HG03025 (cell line): ENCODE measurements around the gene GPR143.

ENCODE experiments used
- ATAC-seq: cut with Tn5 transposase; IDR thresholded peaks from one replicate; pipeline ENCODE4 v1.9.1; 2021; ENCODE audit warnings: mild to moderate bottlenecking, moderate library complexity; ENCODE audit not compliant: unreplicated experiment, low FRiP score

GPR143 gene

GRCh38 chrX:9710332-9710731, 55.3 kb downstream of the GPR143 start:
- ATAC-seq: no peak

- ATAC-seq: peak; percentile 69
Measured at GRCh38 chrX:9708923-9709553, 56.6 kb downstream of the GPR143 start.

- ATAC-seq: no peak
Measured at GRCh38 chrX:9708086-9708485, 57.6 kb downstream of the GPR143 start.

- ATAC-seq: no peak
Measured at GRCh38 chrX:9707306-9708033, 58.2 kb downstream of the GPR143 start.

- no peak for ATAC-seq
Measured at GRCh38 chrX:9706421-9706820, 59.2 kb downstream of the GPR143 start.

GRCh38 chrX:9704876-9705465, 60.7 kb downstream of the GPR143 start:
- ATAC-seq: no peak

DNA sequence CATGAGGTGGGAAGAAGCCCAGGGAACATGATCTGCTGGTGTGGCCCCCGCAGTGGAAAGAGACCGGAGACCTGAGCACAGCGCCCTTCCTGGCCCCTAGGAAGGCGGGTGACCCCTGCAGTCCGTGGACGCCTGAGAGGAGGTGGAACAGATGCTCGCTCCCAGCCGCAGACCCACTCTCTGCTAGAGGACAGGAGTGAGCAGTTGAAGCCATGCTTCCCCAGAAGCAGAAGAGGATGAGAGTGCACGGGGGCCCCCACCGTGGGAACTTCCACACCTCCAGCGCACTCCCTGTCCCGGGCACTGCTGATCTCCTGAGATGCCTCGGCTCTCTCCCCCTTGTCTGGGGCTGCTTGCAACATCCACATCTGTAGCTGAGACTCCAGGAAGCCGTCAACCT, 62.2 kb downstream of the GPR143 start:
- ATAC-seq: no peak

DNA sequence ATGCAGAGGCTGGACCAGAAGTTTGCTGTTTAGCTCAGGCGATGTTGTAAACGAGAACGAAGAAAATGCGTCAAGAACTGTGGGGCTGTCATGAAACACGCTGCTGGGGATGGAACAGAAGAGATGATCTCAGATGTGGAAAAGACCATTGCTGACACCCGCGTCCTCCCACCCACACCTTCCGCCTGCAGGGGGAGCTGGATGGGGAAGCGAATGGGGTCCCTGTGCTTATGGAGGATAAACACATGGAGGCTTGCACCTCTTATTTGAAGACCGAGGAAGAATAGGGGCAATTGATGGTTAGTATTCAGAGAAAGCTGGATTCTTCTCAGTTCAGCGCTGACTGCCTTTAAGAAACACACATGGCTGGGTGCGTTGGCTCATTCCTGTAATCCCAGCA, 63.9 kb downstream of the GPR143 start:
- no peak for ATAC-seq

DNA sequence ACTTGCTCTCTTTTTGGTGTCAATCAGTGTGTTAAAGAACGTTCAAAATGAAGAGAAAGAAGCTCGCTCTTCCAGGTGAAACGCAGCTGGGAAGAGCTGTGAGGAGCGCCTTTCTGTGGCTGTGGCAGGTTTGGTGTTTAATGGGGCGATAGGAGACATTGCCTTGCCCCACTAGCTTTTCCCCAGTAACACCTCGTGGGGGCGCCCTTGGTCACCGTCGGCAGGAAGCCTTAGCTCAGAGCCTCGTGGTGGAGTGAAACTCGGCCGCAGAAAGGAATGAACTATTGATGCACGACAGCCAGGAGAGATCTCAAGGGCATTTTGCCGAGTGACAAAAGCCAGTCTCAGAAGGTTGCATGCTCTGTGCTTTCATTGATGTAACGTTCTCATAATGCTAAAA, 65.1 kb downstream of the GPR143 start:
- ATAC-seq: no peak

DNA sequence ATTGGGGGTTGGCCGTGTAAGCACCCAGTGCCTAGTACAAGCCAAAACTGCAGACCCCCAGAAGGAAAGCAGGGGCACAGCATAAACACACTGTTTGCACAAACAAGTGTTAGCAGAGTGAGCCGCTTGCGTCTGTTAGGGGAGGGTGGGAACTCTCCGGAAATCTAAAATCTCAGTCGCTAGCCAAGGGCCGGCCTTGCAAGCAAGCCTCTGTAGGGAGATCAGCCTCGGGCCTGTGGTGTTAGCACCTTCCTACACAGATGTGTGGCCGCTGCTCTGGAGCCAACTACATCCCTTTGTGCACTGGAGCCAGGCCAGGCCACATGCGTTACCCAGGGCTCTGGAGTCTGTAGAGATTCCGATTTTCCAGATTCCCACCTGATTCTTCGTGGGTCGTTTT, 67.1 kb downstream of the GPR143 start:
- no peak for ATAC-seq

GRCh38 chrX:9693307-9694001, 72.2 kb downstream of the GPR143 start:
- no peak for ATAC-seq

GRCh38 chrX:9690046-9690445, 75.6 kb downstream of the GPR143 start:
- ATAC-seq: no peak

DNA sequence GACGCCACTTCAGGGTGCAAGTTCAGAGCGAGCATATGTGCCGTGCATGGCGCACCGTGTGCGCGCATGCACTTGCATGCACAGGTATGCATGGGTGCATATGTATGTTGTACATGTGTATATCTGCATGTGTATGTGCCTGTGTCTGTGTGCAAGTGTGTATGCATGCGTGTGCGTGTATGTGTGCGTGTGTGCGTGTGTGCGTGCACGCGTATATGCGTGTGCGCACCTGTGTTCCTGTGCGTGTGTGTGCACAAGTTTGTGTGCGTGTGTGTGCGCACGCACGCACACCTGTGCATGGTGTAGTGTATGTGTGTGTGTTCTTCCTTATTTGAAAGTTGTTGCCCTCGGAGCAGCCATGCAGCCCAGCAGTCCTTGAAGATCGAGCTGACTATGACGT, 76.8 kb downstream of the GPR143 start:
- ATAC-seq: no peak

- ATAC-seq: no peak
Measured at GRCh38 chrX:9687899-9688298, 77.7 kb downstream of the GPR143 start.

- ATAC-seq: no peak
Measured at GRCh38 chrX:9683350-9683749, 82.3 kb downstream of the GPR143 start.

DNA sequence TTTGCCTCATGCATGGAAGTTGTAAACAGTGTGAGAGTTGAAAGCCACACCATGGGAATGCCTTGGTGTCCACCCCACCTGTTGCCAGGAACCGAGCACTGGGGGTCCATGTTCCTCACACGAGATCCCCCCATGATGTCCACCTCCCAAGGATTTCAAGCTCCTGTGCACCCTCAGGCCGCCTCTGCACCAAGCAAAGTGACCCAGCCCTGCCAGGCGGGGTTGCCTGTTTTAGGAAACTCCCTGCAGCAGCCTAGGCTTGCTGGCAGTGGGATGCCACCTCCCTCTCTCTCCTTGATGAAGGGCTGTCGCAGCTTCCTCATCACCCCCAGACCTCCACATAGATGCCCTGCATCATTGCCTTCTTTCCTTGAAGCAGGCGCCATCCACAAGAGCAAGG, 82.8 kb downstream of the GPR143 start:
- ATAC-seq: no peak

GRCh38 chrX:9682456-9682855, 83.2 kb downstream of the GPR143 start:
- no peak for ATAC-seq

GRCh38 chrX:9681422-9681821, 84.2 kb downstream of the GPR143 start:
- ATAC-seq: no peak

DNA sequence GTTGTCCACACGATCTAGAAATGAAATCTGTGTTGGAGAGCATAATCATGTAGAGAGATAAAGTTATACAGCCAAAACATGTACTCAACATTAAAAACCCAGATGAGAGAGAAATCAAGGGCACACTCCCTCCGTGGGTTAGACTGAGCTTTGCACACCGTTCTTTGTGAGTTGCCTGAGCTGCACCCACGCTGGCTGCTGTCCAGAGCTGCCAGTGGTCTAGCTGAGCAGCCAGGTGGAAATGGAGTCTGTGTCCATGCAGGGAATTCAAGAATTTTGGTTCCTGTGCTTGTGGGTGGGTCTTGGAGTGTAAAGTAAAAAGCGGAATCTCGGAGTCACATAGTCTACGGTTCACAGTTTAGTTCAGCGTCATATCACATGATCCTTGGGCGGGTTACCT, 84.6 kb downstream of the GPR143 start:
- no peak for ATAC-seq

DNA sequence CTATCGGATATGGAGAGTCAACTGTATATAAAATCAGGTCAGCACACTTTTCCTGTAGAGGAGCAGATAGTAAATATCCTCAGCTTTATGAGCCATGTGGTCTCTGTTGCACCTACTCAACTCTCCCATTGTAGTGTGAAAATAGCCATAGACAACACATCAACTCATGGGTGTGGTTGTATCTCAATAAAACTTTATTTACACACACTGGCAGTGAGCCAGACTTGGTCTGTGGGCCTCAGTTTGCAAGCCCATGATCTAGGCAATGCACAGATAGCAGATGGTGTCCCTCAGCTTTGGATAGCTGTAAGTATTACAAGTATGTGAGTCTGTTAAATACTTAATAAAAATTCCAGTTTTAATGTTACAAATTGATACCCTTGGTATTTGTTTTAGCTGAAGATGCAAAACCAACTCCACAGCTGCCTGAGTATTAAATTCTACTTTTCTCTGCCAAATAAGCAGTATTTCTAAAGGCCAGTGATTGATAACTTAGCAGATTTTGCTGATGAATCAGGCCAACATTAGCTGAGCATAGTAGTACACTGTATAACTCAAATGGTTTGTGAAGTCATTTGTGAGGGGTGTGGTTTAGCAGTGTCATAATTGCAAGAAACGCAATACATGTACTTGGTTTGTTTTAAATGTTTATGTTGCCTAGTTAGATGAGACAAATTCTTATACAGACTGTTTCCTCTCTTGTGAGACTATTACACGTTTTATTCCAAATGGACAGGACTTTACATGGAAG, 87.3 kb downstream of the GPR143 start:
- no peak for ATAC-seq
